Urothelium cell line (cell line): ENCODE data around the gene WNT9A.
"Not testable (repeated sequence)": the region's sequence is repeated elsewhere in the genome, so short reads cannot be mapped to it uniquely, and the experiment has no call there.

ENCODE experiments used
- DNase-seq: peaks from one replicate; pipeline ENCODE4 v3.0.0; 2011; ENCODE audit warnings: low spot score, mixed read lengths
- FAIRE-seq: peaks from 2 replicates; lab custom pipeline; 2011; peaks lifted over from hg19 to GRCh38; lab: Jason Lieb, UNC

The WNT9A gene

GRCh38 chr1:227947676-227948492 lies at the start of gene WNT9A:
Gene WNT9A, minus strand, starts transcription at chr1:227947932. Its CDS starts 45 bp downstream, at chr1:227947887.
- DNase-seq (peak; percentile 76), FAIRE-seq (no peak)

- DNase-seq, result peak; percentile 3
- no peak for FAIRE-seq
Measured at GRCh38 chr1:227996187-227996950, 48.6 kb upstream of the WNT9A start.

GRCh38 chr1:227994632-227995300 lies 47.0 kb upstream of the WNT9A start:
- DNase-seq, result no peak
- no peak for FAIRE-seq

- DNase-seq, result no peak
- FAIRE-seq, result no peak
Measured at GRCh38 chr1:227987181-227987580, 39.4 kb upstream of the WNT9A start.

- not testable (repeated sequence) for DNase-seq, FAIRE-seq
Measured at GRCh38 chr1:227975583-227976283, 28.0 kb upstream of the WNT9A start.

GRCh38 chr1:227973724-227974288 lies 26.1 kb upstream of the WNT9A start:
- DNase-seq, FAIRE-seq: not testable (repeated sequence)

- DNase-seq, FAIRE-seq: not testable (repeated sequence)
Measured at GRCh38 chr1:227972843-227973374, 25.2 kb upstream of the WNT9A start.

GRCh38 chr1:227972283-227972679 lies 24.5 kb upstream of the WNT9A start:
- not testable (repeated sequence) for FAIRE-seq, DNase-seq

GRCh38 chr1:227971643-227972282 lies 24.0 kb upstream of the WNT9A start:
- FAIRE-seq, DNase-seq: not testable (repeated sequence)

GRCh38 chr1:227971216-227971615 lies 23.5 kb upstream of the WNT9A start:
- not testable (repeated sequence) for DNase-seq, FAIRE-seq

GRCh38 chr1:227970076-227970995 lies 22.6 kb upstream of the WNT9A start:
- not testable (repeated sequence) for DNase-seq, FAIRE-seq

GRCh38 chr1:227967815-227968214 lies 20.1 kb upstream of the WNT9A start:
- DNase-seq, FAIRE-seq: not testable (repeated sequence)

GRCh38 chr1:227966733-227967132 lies 19.0 kb upstream of the WNT9A start:
- not testable (repeated sequence) for DNase-seq, FAIRE-seq

- no peak for FAIRE-seq
- DNase-seq, result no peak
Measured at GRCh38 chr1:227961651-227962466, 14.1 kb upstream of the WNT9A start.

- FAIRE-seq (no peak), DNase-seq (no peak)
Measured at GRCh38 chr1:227959325-227959860, 11.7 kb upstream of the WNT9A start.

- FAIRE-seq (no peak), DNase-seq (no peak)
Measured at GRCh38 chr1:227958617-227959324, 11.0 kb upstream of the WNT9A start.

GRCh38 chr1:227955808-227956207 lies 8.1 kb upstream of the WNT9A start:
- DNase-seq, result no peak
- FAIRE-seq, result no peak
